Astrocyte of the spinal cord (primary cell): ENCODE data around the gene GIPC3.

Source experiments
- DNase-seq: peaks from one replicate; pipeline ENCODE4 v3.0.0; 2011; ENCODE audit warnings: low read depth, low spot score
- H3K4me3 ChIP-seq: 2 replicates; pipeline ENCODE4 v1.5.1; 2011; ENCODE audit warnings: low read depth, mild to moderate bottlenecking, low read length, moderate library complexity
- in situ Hi-C: cut with HindIII; loops from 2 replicates; pipeline ENCODE4 v1.10.0; 2017; ENCODE audit warnings: low sequenced_read_pairs
- TF ChIP-seq, protein P1 (sequence below): IDR thresholded peaks from 2 replicates; pipeline ENCODE4 v1.5.1; 2012; ENCODE audit warnings: low read depth, mild to moderate bottlenecking, low read length, inconsistent platforms

The GIPC3 gene

GRCh38 chr19:3589439-3589838 is 4.2 kb downstream of the GIPC3 start:
- H3K4me3 ChIP-seq, result no peak overlapping the region
- TF ChIP-seq, protein P1, sequence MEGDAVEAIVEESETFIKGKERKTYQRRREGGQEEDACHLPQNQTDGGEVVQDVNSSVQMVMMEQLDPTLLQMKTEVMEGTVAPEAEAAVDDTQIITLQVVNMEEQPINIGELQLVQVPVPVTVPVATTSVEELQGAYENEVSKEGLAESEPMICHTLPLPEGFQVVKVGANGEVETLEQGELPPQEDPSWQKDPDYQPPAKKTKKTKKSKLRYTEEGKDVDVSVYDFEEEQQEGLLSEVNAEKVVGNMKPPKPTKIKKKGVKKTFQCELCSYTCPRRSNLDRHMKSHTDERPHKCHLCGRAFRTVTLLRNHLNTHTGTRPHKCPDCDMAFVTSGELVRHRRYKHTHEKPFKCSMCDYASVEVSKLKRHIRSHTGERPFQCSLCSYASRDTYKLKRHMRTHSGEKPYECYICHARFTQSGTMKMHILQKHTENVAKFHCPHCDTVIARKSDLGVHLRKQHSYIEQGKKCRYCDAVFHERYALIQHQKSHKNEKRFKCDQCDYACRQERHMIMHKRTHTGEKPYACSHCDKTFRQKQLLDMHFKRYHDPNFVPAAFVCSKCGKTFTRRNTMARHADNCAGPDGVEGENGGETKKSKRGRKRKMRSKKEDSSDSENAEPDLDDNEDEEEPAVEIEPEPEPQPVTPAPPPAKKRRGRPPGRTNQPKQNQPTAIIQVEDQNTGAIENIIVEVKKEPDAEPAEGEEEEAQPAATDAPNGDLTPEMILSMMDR, result no peak
- no peak for DNase-seq
- in situ Hi-C loops, result no loop called here

DNA sequence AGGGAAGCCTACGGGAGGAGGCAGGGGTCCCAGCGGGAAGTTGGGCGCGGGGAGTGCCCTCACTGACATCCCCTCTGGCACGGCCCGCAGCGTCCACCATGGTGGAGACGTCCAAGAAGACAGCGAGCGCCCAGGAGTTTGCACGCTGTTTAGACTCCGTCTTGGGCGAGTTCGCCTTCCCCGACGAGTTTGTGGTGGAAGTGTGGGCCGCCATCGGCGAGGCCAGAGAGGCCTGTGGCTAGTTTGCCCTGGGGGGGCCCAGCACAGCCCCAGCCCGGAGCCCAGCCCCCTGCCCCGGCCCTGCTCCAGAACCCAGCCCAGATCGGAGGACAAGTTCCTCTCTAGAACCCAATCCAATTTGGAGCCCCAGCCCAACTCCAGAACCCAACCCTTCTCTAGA is 4.7 kb downstream of the GIPC3 start:
- no peak for DNase-seq
- H3K4me3 ChIP-seq, result no peak overlapping the region
- in situ Hi-C loops, result no loop called here
- TF ChIP-seq, protein P1, result no peak

DNA sequence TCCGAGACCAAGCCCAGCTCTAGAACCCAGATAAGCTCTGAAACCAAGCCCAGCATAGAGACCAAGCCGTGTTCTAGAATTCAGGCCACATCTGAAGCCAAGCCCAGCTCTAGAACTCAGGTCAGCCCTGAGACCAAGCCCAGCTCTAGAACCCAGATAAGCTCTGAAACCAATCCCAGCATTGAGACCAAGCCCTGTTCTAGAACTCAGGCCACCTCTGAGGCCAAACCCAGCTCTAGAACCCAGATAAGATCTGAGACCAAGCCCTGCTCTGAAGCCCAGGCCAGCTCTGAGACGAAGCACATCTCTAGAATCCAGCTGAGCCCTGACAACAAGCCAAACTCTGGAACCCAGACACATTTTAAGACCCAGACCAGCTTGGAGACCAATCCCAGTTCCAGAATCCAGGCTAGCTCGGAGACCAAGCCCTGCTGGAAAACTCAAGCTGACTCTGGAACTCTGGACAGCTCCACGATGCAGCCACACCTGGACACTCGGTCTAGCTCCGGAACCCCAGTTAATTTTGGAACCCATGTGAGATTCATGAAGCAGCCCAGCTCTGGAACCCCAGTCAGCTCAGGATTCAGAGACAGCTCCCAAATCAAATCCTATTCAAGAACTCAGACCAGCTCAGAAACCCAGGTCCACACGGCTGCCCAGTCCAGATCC is 5.8 kb downstream of the GIPC3 start:
- no peak overlapping the region for H3K4me3 ChIP-seq
- in situ Hi-C loops, result no loop called here
- TF ChIP-seq, protein P1, result no peak
- no peak for DNase-seq

DNA sequence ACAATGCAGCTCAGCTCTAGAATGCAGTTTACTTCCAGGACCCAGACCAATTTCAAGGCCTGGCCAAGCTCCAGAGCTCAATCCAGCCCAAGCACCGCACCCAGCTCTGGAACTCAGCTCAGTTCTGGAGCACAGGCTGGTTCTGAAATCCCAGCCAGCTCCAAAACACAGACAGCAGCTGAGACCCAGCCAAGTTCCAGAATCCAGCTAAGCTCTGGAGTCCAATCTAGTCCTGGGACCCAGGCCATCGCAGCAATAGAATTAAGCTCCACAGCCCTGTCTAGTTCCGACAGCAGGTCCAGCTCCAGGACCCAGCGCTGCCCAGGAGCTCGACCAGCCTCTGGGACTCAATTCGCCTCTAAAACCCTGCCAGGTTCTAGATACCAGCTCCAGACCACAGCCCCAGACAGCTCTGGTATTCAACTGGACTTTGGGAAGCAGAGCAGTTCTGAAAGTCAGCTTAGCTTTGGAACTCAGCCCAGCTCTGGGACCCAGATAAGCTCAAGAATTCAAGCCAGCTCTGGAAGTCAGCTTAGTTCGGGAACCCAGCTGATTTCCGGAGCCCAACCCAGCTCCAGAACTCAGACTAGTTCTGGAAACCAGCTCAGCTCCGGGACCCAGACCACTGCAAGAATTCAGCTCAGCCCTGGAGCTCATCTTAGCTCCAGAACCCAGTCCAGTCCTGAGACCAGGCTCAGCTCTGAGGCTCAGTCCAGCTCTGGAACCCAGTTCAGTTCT is 6.8 kb downstream of the GIPC3 start:
- no peak overlapping the region for H3K4me3 ChIP-seq
- in situ Hi-C loops, result no loop called here
- no peak for DNase-seq
- TF ChIP-seq, protein P1, result no peak

GRCh38 chr19:3593156-3593555 is 7.9 kb downstream of the GIPC3 start:
- TF ChIP-seq, protein P1, result no peak
- in situ Hi-C loops, result no loop called here
- no peak overlapping the region for H3K4me3 ChIP-seq
- no peak for DNase-seq

- DNase-seq, result no peak
- in situ Hi-C loops, result no loop called here
- H3K4me3 ChIP-seq, result no peak overlapping the region
- TF ChIP-seq, protein P1, result no peak
Measured at GRCh38 chr19:3595521-3596061, 10.3 kb downstream of the GIPC3 start.
